DND-41 (cell line): ENCODE measurements around the gene TCF12.

Experiments
- ATAC-seq: fragments of 200-7000 bp; cut with Tn5 transposase; 3 replicates; pipeline ENCODE4 v1.9.1; 2021; ENCODE audit warnings: low read depth; ENCODE audit not compliant: insufficient read depth
- DNase-seq: peaks from one replicate; pipeline ENCODE4 v3.0.0-alpha.2; 2020
- H2AFZ ChIP-seq: 2 replicates; pipeline ENCODE4 v1.6.0; 2012; ENCODE audit warnings: low read depth, low read length
- H3K27ac ChIP-seq: 2 replicates; pipeline ENCODE4 v1.5.1; 2012; ENCODE audit warnings: low read length, inconsistent platforms
- H3K27me3 ChIP-seq: fragments of 200-600 bp; sonication (generic); 2 replicates; pipeline ENCODE4 v1.6.0; 2012; ENCODE audit warnings: low read length, mild to moderate bottlenecking, inconsistent platforms; ENCODE audit not compliant: insufficient read depth, poor library complexity
- H3K36me3 ChIP-seq: 2 replicates; pipeline ENCODE4 v1.5.1; 2012; ENCODE audit warnings: low read length, inconsistent platforms; ENCODE audit not compliant: insufficient read depth
- H3K4me1 ChIP-seq: 2 replicates; pipeline ENCODE4 v1.5.1; 2012; ENCODE audit warnings: mild to moderate bottlenecking, low read length; ENCODE audit not compliant: insufficient read depth
- H3K4me2 ChIP-seq: 2 replicates; pipeline ENCODE4 v1.6.0; 2012; ENCODE audit warnings: mild to moderate bottlenecking, moderate library complexity, low read length, inconsistent platforms; ENCODE audit not compliant: insufficient read depth
- H3K4me3 ChIP-seq, 2 experiments: fragments of 200-600 bp in 1 of 2; shearing (Covaris generic) in 1 of 2; 2 replicates each; pipeline ENCODE4 v1.5.1; 2012 to 2016; ENCODE audit warnings: inconsistent platforms in 2 of 2, low read length in 2 of 2, mild to moderate bottlenecking in 2 of 2, low read depth in 1 of 2, moderate library complexity in 1 of 2
- H3K79me2 ChIP-seq: 2 replicates; pipeline ENCODE4 v1.6.0; 2012; ENCODE audit warnings: low read length, inconsistent platforms; ENCODE audit not compliant: insufficient read depth
- H3K9ac ChIP-seq: 2 replicates; pipeline ENCODE4 v1.6.0; 2012; ENCODE audit warnings: low read depth, mild to moderate bottlenecking, inconsistent platforms, low read length, moderate library complexity
- H3K9me3 ChIP-seq: 2 replicates; pipeline ENCODE4 v1.5.1; 2012; ENCODE audit warnings: low read length, moderate library complexity, mild to moderate bottlenecking, inconsistent platforms; ENCODE audit not compliant: insufficient read depth, severe bottlenecking
- H4K20me1 ChIP-seq: 2 replicates; pipeline ENCODE4 v1.6.0; 2012; ENCODE audit warnings: low read length; ENCODE audit not compliant: insufficient read depth
- EZH2 ChIP-seq: IDR thresholded peaks from 3 replicates; pipeline ENCODE4 v1.6.1; 2012; ENCODE audit warnings: borderline replicate concordance, low read depth, mild to moderate bottlenecking, moderate library complexity, low read length, inconsistent platforms; ENCODE audit not compliant: severe bottlenecking
- TF ChIP-seq, protein P1 (sequence below): IDR thresholded peaks from 2 replicates; pipeline ENCODE4 v1.5.1; 2012; ENCODE audit warnings: borderline replicate concordance, low read length, moderate library complexity, mild to moderate bottlenecking; ENCODE audit not compliant: poor library complexity, severe bottlenecking; ENCODE audit errors: extremely low read depth

The TCF12 gene

DNA sequence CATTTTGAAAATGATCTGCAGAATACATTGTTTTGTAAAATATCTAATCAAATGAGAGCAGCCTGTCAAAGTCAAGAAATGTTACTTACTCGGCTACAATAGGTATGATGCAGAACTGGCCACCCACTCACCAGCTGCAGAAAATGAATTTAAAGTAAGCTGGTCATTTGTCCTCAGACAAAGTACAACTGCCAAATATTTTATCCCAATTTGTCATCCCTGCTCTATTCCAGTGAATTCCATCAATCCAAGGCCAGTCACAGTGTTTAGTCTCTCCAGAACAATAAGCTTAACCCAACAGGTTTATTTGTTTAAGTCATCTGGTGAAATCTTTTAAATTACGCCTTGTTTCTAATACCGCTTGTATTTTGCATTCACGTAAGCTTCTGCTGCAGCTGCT, 46.6 kb upstream of the TCF12 start:
- no peak overlapping the region for H3K4me3 ChIP-seq
- no peak for TF ChIP-seq EZH2
- TF ChIP-seq, protein P1, sequence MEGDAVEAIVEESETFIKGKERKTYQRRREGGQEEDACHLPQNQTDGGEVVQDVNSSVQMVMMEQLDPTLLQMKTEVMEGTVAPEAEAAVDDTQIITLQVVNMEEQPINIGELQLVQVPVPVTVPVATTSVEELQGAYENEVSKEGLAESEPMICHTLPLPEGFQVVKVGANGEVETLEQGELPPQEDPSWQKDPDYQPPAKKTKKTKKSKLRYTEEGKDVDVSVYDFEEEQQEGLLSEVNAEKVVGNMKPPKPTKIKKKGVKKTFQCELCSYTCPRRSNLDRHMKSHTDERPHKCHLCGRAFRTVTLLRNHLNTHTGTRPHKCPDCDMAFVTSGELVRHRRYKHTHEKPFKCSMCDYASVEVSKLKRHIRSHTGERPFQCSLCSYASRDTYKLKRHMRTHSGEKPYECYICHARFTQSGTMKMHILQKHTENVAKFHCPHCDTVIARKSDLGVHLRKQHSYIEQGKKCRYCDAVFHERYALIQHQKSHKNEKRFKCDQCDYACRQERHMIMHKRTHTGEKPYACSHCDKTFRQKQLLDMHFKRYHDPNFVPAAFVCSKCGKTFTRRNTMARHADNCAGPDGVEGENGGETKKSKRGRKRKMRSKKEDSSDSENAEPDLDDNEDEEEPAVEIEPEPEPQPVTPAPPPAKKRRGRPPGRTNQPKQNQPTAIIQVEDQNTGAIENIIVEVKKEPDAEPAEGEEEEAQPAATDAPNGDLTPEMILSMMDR = no peak
- no peak overlapping the region for H2AFZ ChIP-seq
- no peak for ATAC-seq
- H3K4me1 ChIP-seq = no peaks in the 10 kb centered on the region
- no peaks in the 10 kb centered on the region for H3K79me2 ChIP-seq
- no peaks in the 10 kb centered on the region for H3K27me3 ChIP-seq
- no peak for DNase-seq
- H3K9me3 ChIP-seq = no peaks in the 10 kb centered on the region
- no peak overlapping the region for H3K27ac ChIP-seq
- H3K36me3 ChIP-seq = no peaks in the 10 kb centered on the region
- H3K4me2 ChIP-seq = no peak overlapping the region
- no peak overlapping the region for H3K9ac ChIP-seq
- no peaks in the 10 kb centered on the region for H4K20me1 ChIP-seq

DNA sequence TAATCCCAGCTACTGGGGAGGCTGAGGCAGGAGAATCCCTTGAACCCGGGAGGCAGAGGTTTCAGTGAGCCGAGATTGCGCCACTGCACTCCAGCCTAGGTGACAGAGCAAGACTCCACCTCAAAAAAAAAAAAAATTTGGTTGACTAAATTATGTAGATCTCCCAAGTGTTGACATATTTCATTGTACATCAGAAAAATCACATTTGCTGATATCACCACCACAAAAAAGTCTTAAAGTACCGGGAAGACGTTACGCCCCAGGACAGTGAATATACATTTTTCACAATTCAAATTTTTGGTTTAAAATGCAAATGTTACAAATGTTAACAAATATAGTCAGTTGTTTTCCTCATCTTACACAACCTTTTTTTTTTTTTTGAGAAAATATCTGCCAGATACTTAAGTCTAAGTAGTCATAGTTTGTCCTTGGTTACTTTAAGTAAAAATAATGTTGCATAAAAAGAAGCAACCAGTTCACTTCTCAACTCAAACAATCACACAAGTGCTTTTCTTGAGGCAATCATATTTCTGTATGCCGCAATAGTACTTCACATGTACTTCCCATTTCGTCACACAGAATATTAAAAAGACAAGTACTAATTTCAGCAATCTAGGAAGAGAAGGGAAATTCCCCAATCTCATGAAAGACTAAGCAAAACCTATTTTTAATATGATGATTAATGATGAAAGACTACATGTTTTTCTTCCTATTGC, 41.0 kb upstream of the TCF12 start:
- Histone ChIP-seq H3K4me3 (no peak overlapping the region), H3K4me1 (no peaks in the 10 kb centered on the region), H3K79me2 (no peaks in the 10 kb centered on the region), H3K36me3 (no peaks in the 10 kb centered on the region), H3K27ac (no peak overlapping the region), H3K4me2 (no peak overlapping the region), H4K20me1 (no peaks in the 10 kb centered on the region), H2AFZ (no peak overlapping the region), H3K27me3 (no peaks in the 10 kb centered on the region), H3K9me3 (no peaks in the 10 kb centered on the region), H3K9ac (no peak overlapping the region)
- TF ChIP-seq, protein P1 = no peak
- no peak for TF ChIP-seq EZH2
- DNase-seq (no peak), ATAC-seq (no peak)

DNA sequence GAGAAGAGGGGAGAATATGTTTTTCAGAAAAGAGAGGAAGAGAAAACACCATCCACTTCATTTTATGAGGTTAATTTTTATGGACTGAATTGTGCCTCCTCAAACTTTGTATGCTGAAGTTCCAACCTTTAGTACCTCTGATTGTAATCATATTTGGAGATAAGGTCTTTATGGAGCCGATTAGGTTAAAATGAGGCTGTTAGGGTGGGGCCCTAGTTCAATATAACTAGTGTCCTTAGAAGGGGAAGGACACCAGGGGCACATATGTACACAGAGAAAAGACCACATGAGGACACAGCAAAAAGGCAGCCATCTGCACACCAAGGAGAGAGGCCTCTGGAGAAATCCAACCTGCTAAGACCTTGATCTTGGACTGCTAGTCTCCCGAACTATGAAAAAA, 38.9 kb upstream of the TCF12 start:
- Histone ChIP-seq H3K9me3 (no peaks in the 10 kb centered on the region), H3K36me3 (no peaks in the 10 kb centered on the region), H3K4me2 (no peak overlapping the region), H2AFZ (no peak overlapping the region), H3K4me3 (no peak overlapping the region), H3K27ac (no peak overlapping the region), H4K20me1 (no peaks in the 10 kb centered on the region), H3K79me2 (no peaks in the 10 kb centered on the region), H3K9ac (no peak overlapping the region), H3K27me3 (no peaks in the 10 kb centered on the region), H3K4me1 (no peaks in the 10 kb centered on the region)
- DNase-seq = no peak
- no peak for TF ChIP-seq EZH2
- TF ChIP-seq, protein P1 = no peak
- ATAC-seq = no peak
